NCI-H446 treated with DMSO at 0.1 percent for 48 hours (cell line): ENCODE results near the gene GSK3B.

Experiments used
- DNase-seq: peaks from one replicate; lab custom pipeline; 2025; lab: John Stamatoyannopoulos, UW

The GSK3B gene

DNA sequence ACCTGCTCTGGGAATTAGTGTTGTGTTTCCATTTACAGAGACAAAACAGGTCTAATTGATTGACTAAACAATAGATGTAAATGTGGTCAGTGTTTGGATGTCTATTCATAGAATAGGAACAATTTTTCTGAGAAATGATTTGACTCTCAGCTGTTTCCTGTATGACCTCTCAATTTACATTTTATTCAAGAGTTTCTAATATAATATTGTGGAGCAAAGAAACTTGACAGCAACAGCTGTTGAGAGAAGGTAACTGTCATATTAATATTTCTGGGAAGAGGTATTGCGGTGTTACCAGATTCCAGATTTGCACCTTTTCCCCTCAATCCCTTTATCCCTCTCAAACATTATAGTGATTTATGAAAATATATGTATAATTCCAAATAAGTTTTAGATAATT, 316.1 kb downstream of the GSK3B start:
- DNase-seq: no peak

DNA sequence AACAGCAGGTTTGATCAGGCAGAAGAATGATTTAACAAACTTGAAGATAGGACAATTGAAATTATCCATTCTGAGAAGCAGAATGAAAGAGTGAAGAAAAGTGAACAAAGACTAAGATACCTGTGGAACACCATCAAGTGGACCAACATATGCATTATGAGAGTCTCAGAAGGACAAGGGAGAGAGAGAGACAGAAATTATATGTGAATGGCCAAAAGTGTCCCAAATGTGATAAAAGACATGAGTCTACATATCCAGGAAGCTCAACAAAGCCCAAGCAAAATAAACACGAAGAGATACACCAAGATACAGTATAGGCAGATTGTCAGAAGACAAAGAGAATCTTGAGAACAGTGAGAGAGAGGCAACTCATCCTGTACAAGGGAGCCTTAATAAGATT, 317.9 kb downstream of the GSK3B start:
- DNase-seq: no peak

DNA sequence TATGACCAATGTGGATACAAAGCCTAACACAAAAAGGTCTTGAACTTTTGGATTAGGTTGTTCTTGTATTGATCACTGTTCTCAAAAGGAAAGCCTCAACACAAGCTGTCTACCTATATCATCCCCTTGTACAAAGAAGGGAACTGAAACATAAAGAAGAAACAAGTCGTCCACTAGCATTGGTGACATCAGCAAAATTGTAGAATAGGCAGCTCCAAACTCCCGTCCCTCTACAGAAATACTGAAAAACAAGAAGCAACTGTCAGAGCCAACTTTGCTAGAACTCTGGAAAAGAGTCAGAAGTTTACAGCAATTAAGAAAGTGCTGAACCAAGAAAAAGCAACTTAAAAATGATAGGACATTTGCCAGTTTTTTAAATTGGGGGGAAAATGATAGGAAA, 319.8 kb downstream of the GSK3B start:
- DNase-seq: no peak
